RWPE2 (cell line): Measurements from ENCODE around the gene SDE2.
"Not testable (repeated sequence)": the region's sequence is repeated elsewhere in the genome, so short reads cannot be mapped to it uniquely, and the experiment has no call there.

Source experiments
- ATAC-seq: fragments of 200-7000 bp; cut with Tn5 transposase; 3 replicates; pipeline ENCODE4 v1.9.1; 2021; ENCODE audit warnings: low read depth
- DNase-seq: peaks from one replicate; pipeline ENCODE4 v3.0.0-alpha.2; 2020; ENCODE audit warnings: low spot score
- H3K27ac ChIP-seq: fragments of 450-650 bp; 2 replicates; pipeline ENCODE4 v1.5.1; 2017; ENCODE audit warnings: mild to moderate bottlenecking; ENCODE audit not compliant: poor library complexity, severe bottlenecking
- H3K27me3 ChIP-seq: fragments of 250-450 bp; sonication (Bioruptor Pico); 2 replicates; pipeline ENCODE4 v1.5.1; 2021; ENCODE audit warnings: mild to moderate bottlenecking, moderate library complexity; ENCODE audit not compliant: insufficient read depth, poor library complexity, severe bottlenecking
- H3K36me3 ChIP-seq: fragments of 250-450 bp; sonication (Bioruptor Pico); 2 replicates; pipeline ENCODE4 v1.5.1; 2020; ENCODE audit warnings: low read depth, mild to moderate bottlenecking, moderate library complexity
- H3K4me1 ChIP-seq: fragments of 250-450 bp; sonication (Bioruptor Pico); 2 replicates; pipeline ENCODE4 v1.5.1; 2021; ENCODE audit warnings: mild to moderate bottlenecking, moderate library complexity; ENCODE audit not compliant: insufficient read depth, poor library complexity, severe bottlenecking
- H3K4me3 ChIP-seq: fragments of 250-450 bp; sonication (Bioruptor Pico); 2 replicates; pipeline ENCODE4 v1.5.1; 2021; ENCODE audit warnings: mild to moderate bottlenecking, moderate library complexity; ENCODE audit not compliant: severe bottlenecking
- H3K9me3 ChIP-seq: fragments of 250-450 bp; sonication (Bioruptor Pico); 2 replicates; pipeline ENCODE4 v1.5.1; 2021; ENCODE audit warnings: mild to moderate bottlenecking, moderate library complexity; ENCODE audit not compliant: severe bottlenecking
- CTCF ChIP-seq: fragments of 450-650 bp; IDR thresholded peaks from one replicate; pipeline ENCODE4 v1.5.1; 2017; ENCODE audit warnings: mild to moderate bottlenecking, moderate library complexity; ENCODE audit not compliant: poor library complexity, severe bottlenecking

Gene SDE2

GRCh38 chr1:225939097-225939938 lies 59.8 kb downstream of the SDE2 start:
- H3K27me3 ChIP-seq, H3K4me1 ChIP-seq, ATAC-seq, H3K9me3 ChIP-seq, H3K4me3 ChIP-seq, DNase-seq, H3K27ac ChIP-seq, H3K36me3 ChIP-seq: not testable (repeated sequence)

- no peak for ATAC-seq
These were observed 61.8 kb downstream of the SDE2 start for GRCh38 chr1:225937048-225937968.

GRCh38 chr1:225936523-225936922 lies 62.6 kb downstream of the SDE2 start:
- DNase-seq: no peak
- H3K9me3 ChIP-seq: no peaks in the 10 kb centered on the region
- no peak overlapping the region for H3K4me3 ChIP-seq
- no peaks in the 10 kb centered on the region for H3K27me3 ChIP-seq
- no peak for TF ChIP-seq CTCF
- H3K4me1 ChIP-seq: no peaks in the 10 kb centered on the region
- H3K27ac ChIP-seq: no peak overlapping the region
- no peak for ATAC-seq
- H3K36me3 ChIP-seq: no peaks in the 10 kb centered on the region

More at GRCh38 chr1:225937048-225937968, 61.8 kb downstream of the SDE2 start:
- Histone ChIP-seq H3K27ac (no peak overlapping the region), H3K27me3 (no peaks in the 10 kb centered on the region), H3K9me3 (no peaks in the 10 kb centered on the region), H3K36me3 (no peaks in the 10 kb centered on the region), H3K4me3 (no peak overlapping the region), H3K4me1 (no peaks in the 10 kb centered on the region)
- TF ChIP-seq CTCF: no peak
- no peak for DNase-seq

- DNase-seq, H3K4me1 ChIP-seq, H3K4me3 ChIP-seq, ATAC-seq, H3K27me3 ChIP-seq, H3K27ac ChIP-seq, H3K9me3 ChIP-seq, H3K36me3 ChIP-seq: not testable (repeated sequence)
These were observed 63.1 kb downstream of the SDE2 start for GRCh38 chr1:225936086-225936485.

- no peaks in the 10 kb centered on the region for H3K4me1 ChIP-seq
- no peaks in the 10 kb centered on the region for H3K27me3 ChIP-seq
- DNase-seq: no peak
- no peaks in the 10 kb centered on the region for H3K36me3 ChIP-seq
- TF ChIP-seq CTCF: no peak
- H3K4me3 ChIP-seq: no peak overlapping the region
- no peaks in the 10 kb centered on the region for H3K9me3 ChIP-seq
- H3K27ac ChIP-seq: no peak overlapping the region
- no peak for ATAC-seq
These were observed 64.4 kb downstream of the SDE2 start for GRCh38 chr1:225934711-225935110.
